IPS-18c (cell line): ENCODE data around the gene ITM2B.
A peak's percentile ranks its signal among the peaks of the same experiment; 100 is the strongest.
"Not testable (repeated sequence)": the region's sequence is repeated elsewhere in the genome, so short reads cannot be mapped to it uniquely, and the experiment has no call there.

Experiments used
- H3K4me3 ChIP-seq: 2 replicates; pipeline ENCODE4 v1.7.0; 2013; ENCODE audit warnings: low read depth, mild to moderate bottlenecking, low read length, moderate library complexity; ENCODE audit not compliant: insufficient read depth
- H3K9me3 ChIP-seq: one replicate; pipeline ENCODE4 v1.6.1; 2013; ENCODE audit warnings: mild to moderate bottlenecking, low read length, moderate library complexity; ENCODE audit not compliant: control insufficient read depth, insufficient read depth

The ITM2B gene

GRCh38 chr13:48233046-48233888 lies at the start of gene ITM2B:
Gene ITM2B (plus strand): TSS chr13:48233206. CDS start chr13:48233361, 155 bp downstream.
- peak within 1 kb of the TSS; percentile 96 for H3K4me3 ChIP-seq

GRCh38 chr13:48184260-48184659 lies 48.7 kb upstream of the ITM2B start:
- H3K4me3 ChIP-seq, result no peak overlapping the region
- no peaks in the 10 kb centered on the region for H3K9me3 ChIP-seq

More at GRCh38 chr13:48233046-48233888, at the start of gene ITM2B:
- no peaks in the 10 kb centered on the region for H3K9me3 ChIP-seq

- Histone ChIP-seq H3K9me3 (no peaks in the 10 kb centered on the region), H3K4me3 (no peak overlapping the region)
These were observed 48.0 kb upstream of the ITM2B start for GRCh38 chr13:48185018-48185417.

- Histone ChIP-seq H3K4me3 (no peak overlapping the region), H3K9me3 (no peaks in the 10 kb centered on the region)
These were observed 46.3 kb upstream of the ITM2B start for GRCh38 chr13:48186722-48187121.

- Histone ChIP-seq H3K9me3 (no peaks in the 10 kb centered on the region), H3K4me3 (no peak overlapping the region)
These were observed 44.9 kb upstream of the ITM2B start for GRCh38 chr13:48188131-48188530.

GRCh38 chr13:48188601-48189000 lies 44.4 kb upstream of the ITM2B start:
- Histone ChIP-seq H3K4me3 (no peak overlapping the region), H3K9me3 (no peaks in the 10 kb centered on the region)

- Histone ChIP-seq H3K4me3 (no peak overlapping the region), H3K9me3 (no peaks in the 10 kb centered on the region)
These were observed 43.8 kb upstream of the ITM2B start for GRCh38 chr13:48189171-48189570.

- no peak overlapping the region for H3K4me3 ChIP-seq
- H3K9me3 ChIP-seq, result no peaks in the 10 kb centered on the region
These were observed 40.5 kb upstream of the ITM2B start for GRCh38 chr13:48192411-48192935.

- Histone ChIP-seq H3K9me3 (no peaks in the 10 kb centered on the region), H3K4me3 (no peak overlapping the region)
These were observed 38.6 kb upstream of the ITM2B start for GRCh38 chr13:48194379-48194754.

GRCh38 chr13:48199404-48199946 lies 33.5 kb upstream of the ITM2B start:
- Histone ChIP-seq H3K4me3 (no peak overlapping the region), H3K9me3 (no peaks in the 10 kb centered on the region)

- no peak overlapping the region for H3K4me3 ChIP-seq
- no peaks in the 10 kb centered on the region for H3K9me3 ChIP-seq
These were observed 32.0 kb upstream of the ITM2B start for GRCh38 chr13:48201044-48201443.

GRCh38 chr13:48207207-48207606 lies 25.8 kb upstream of the ITM2B start:
- H3K9me3 ChIP-seq, H3K4me3 ChIP-seq: not testable (repeated sequence)

- Histone ChIP-seq H3K4me3 (no peak overlapping the region), H3K9me3 (no peaks in the 10 kb centered on the region)
These were observed 22.8 kb upstream of the ITM2B start for GRCh38 chr13:48210178-48210577.

- Histone ChIP-seq H3K4me3 (no peak overlapping the region), H3K9me3 (no peaks in the 10 kb centered on the region)
These were observed 18.4 kb upstream of the ITM2B start for GRCh38 chr13:48214519-48215121.

GRCh38 chr13:48215511-48216203 lies 17.3 kb upstream of the ITM2B start:
- H3K9me3 ChIP-seq, H3K4me3 ChIP-seq: not testable (repeated sequence)

GRCh38 chr13:48216204-48216711 lies 16.7 kb upstream of the ITM2B start:
- H3K9me3 ChIP-seq, result no peaks in the 10 kb centered on the region

GRCh38 chr13:48220592-48220980 lies 12.4 kb upstream of the ITM2B start:
- no peak overlapping the region for H3K4me3 ChIP-seq

More at GRCh38 chr13:48216204-48216711, 16.7 kb upstream of the ITM2B start:
- no peak overlapping the region for H3K4me3 ChIP-seq

More at GRCh38 chr13:48220592-48220980, 12.4 kb upstream of the ITM2B start:
- no peaks in the 10 kb centered on the region for H3K9me3 ChIP-seq
